GM19193 (cell line): ENCODE data around the gene CLEC2L.

Source experiments
- POLR2A ChIP-seq: IDR thresholded peaks from 4 replicates; pipeline ENCODE4 v1.6.1; 2011; ENCODE audit not compliant: insufficient read depth, insufficient read length; ENCODE audit errors: extremely low read depth

The CLEC2L gene

GRCh38 chr7:139574618-139575337 lies 51.3 kb downstream of the CLEC2L start:
- no peak for TF ChIP-seq POLR2A

- TF ChIP-seq POLR2A: no peak
These were observed 51.8 kb downstream of the CLEC2L start for GRCh38 chr7:139575338-139575680.

- no peak for TF ChIP-seq POLR2A
These were observed 52.9 kb downstream of the CLEC2L start for GRCh38 chr7:139576179-139576973.

GRCh38 chr7:139580435-139580834 lies 57.0 kb downstream of the CLEC2L start:
- no peak for TF ChIP-seq POLR2A

GRCh38 chr7:139582130-139582650 lies 58.7 kb downstream of the CLEC2L start:
- TF ChIP-seq POLR2A: no peak

- no peak for TF ChIP-seq POLR2A
These were observed 59.2 kb downstream of the CLEC2L start for GRCh38 chr7:139582671-139583155.

- no peak for TF ChIP-seq POLR2A
These were observed 60.5 kb downstream of the CLEC2L start for GRCh38 chr7:139583826-139584553.

GRCh38 chr7:139585042-139585441 lies 61.6 kb downstream of the CLEC2L start:
- no peak for TF ChIP-seq POLR2A

- TF ChIP-seq POLR2A: no peak
These were observed 62.8 kb downstream of the CLEC2L start for GRCh38 chr7:139586286-139586685.

- TF ChIP-seq POLR2A: no peak
These were observed 64.0 kb downstream of the CLEC2L start for GRCh38 chr7:139587535-139587934.

GRCh38 chr7:139588632-139589031 lies 65.1 kb downstream of the CLEC2L start:
- TF ChIP-seq POLR2A: no peak

GRCh38 chr7:139589474-139589873 lies 66.0 kb downstream of the CLEC2L start:
- no peak for TF ChIP-seq POLR2A

GRCh38 chr7:139591550-139592195 lies 68.2 kb downstream of the CLEC2L start:
- no peak for TF ChIP-seq POLR2A

GRCh38 chr7:139592801-139593461 lies 69.4 kb downstream of the CLEC2L start:
- no peak for TF ChIP-seq POLR2A

GRCh38 chr7:139594090-139594489 lies 70.6 kb downstream of the CLEC2L start:
- TF ChIP-seq POLR2A: no peak
